Subcutaneous abdominal adipose tissue (tissue), 5 donors: ENCODE results near the gene SEMA3F.

Experiments used
- H3K27ac ChIP-seq: one replicate; pipeline ENCODE4 v1.7.0; 2013; ENCODE audit warnings: low read depth, mild to moderate bottlenecking, inconsistent platforms, low read length, moderate library complexity
- H3K27me3 ChIP-seq, 5 donors: one replicate each; pipeline ENCODE4 v1.7.0; 2013; ENCODE audit warnings: low read length in 5 of 5, inconsistent platforms in 1 of 5; ENCODE audit not compliant: control insufficient read depth in 5 of 5, insufficient read depth in 4 of 5
- H3K36me3 ChIP-seq, 5 donors: one replicate each; pipeline ENCODE4 v1.7.0; 2013; ENCODE audit warnings: low read length in 5 of 5; ENCODE audit not compliant: control insufficient read depth in 5 of 5, insufficient read depth in 5 of 5
- H3K4me1 ChIP-seq, 5 donors: one replicate each; pipeline ENCODE4 v1.7.0; 2013; ENCODE audit warnings: low read length in 5 of 5, mild to moderate bottlenecking in 3 of 5, moderate library complexity in 1 of 5; ENCODE audit not compliant: control insufficient read depth in 5 of 5, insufficient read depth in 5 of 5
- H3K4me3 ChIP-seq, 5 donors: one replicate each; pipeline ENCODE4 v1.7.0; 2013; ENCODE audit warnings: low read length in 5 of 5, low read depth in 1 of 5
- H3K9ac ChIP-seq, 5 donors: one replicate each; pipeline ENCODE4 v1.7.0; 2013; ENCODE audit warnings: low read length in 5 of 5, mild to moderate bottlenecking in 4 of 5, moderate library complexity in 3 of 5
- H3K9me3 ChIP-seq, 5 donors: one replicate each; pipeline ENCODE4 v1.7.0; 2013; ENCODE audit warnings: low read length in 5 of 5; ENCODE audit not compliant: control insufficient read depth in 5 of 5
- donor health status: healthy.
- donor health status: healthy.
- donor health status: healthy.
- donor health status: healthy.
- donor health status: healthy.

The SEMA3F gene

DNA sequence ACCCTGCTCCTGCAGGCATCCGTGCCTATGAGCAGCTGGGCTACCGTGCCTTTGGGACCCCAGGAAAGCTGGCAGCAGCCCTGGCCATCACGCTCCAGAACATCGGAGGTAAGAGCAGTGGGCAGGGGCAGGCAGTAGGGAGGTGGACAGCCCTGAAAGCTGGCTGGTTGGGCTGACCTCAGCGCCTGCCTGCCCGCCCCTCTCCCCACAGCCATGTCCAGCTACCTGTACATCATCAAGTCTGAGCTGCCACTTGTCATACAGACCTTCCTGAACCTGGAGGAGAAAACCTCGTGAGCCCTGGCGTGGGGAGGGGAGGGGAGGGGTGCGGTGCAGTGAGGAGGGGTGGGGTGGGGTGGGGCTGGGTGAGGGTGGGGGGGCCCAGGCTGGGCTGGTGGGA is 60.4 kb downstream of the SEMA3F start:
- Histone ChIP-seq H3K27me3 (peaks cover 0 to 2% (median 0%) of the 10 kb centered on the region in 5 donors), H3K9ac (no peak overlapping the region), H3K4me1 (peaks cover 0 to 18% (median 9%) of the 10 kb centered on the region in 5 donors), H3K9me3 (no peaks in the 10 kb centered on the region), H3K4me3 (no peak overlapping the region), H3K27ac (no peak overlapping the region), H3K36me3 (no peaks in the 10 kb centered on the region)

GRCh38 chr3:50217681-50218080 is 62.6 kb downstream of the SEMA3F start:
- peaks cover 0 to 8% (median 3%) of the 10 kb centered on the region in 5 donors for H3K4me1 ChIP-seq
- no peak overlapping the region for H3K9ac ChIP-seq

GRCh38 chr3:50218448-50218847 is 63.3 kb downstream of the SEMA3F start:
- Histone ChIP-seq H3K9ac (no peak overlapping the region), H3K9me3 (no peaks in the 10 kb centered on the region), H3K27ac (no peak overlapping the region), H3K36me3 (no peaks in the 10 kb centered on the region), H3K27me3 (peaks cover 0 to 2% (median 0%) of the 10 kb centered on the region in 5 donors), H3K4me3 (no peak overlapping the region), H3K4me1 (peaks cover 0 to 8% (median 0%) of the 10 kb centered on the region in 5 donors)

More at GRCh38 chr3:50217681-50218080, 62.6 kb downstream of the SEMA3F start:
- Histone ChIP-seq H3K36me3 (no peaks in the 10 kb centered on the region), H3K9me3 (no peaks in the 10 kb centered on the region), H3K27ac (no peak overlapping the region), H3K4me3 (no peak overlapping the region), H3K27me3 (peaks cover 0 to 2% (median 0%) of the 10 kb centered on the region in 5 donors)

DNA sequence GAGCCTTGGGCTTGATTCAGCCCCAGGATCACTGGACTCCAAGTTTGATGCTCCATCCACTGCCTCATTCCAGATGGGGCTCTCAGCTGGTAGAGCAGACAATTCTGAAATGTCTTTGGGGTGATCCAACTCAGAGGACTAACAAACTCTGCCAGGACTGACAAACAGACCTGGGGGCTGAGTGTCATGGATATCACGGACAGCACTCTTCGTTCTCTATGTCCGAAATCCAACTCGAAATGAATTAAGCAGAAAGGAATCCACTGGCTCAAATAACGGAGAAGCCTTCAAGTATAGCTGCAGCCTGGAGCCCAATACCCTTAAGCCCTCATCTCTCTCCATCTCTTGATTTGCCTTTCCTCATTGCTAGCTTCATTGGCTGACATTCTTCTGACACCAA is 64.2 kb downstream of the SEMA3F start:
- Histone ChIP-seq H3K27ac (no peak overlapping the region), H3K4me3 (no peak overlapping the region), H3K9ac (no peak overlapping the region), H3K36me3 (no peaks in the 10 kb centered on the region), H3K9me3 (no peaks in the 10 kb centered on the region), H3K27me3 (peaks cover 0 to 2% (median 0%) of the 10 kb centered on the region in 5 donors), H3K4me1 (peaks cover 0 to 8% (median 0%) of the 10 kb centered on the region in 5 donors)

- Histone ChIP-seq H3K36me3 (no peaks in the 10 kb centered on the region), H3K9me3 (no peaks in the 10 kb centered on the region), H3K9ac (no peak overlapping the region), H3K27ac (no peak overlapping the region), H3K27me3 (peaks cover 0 to 5% (median 2%) of the 10 kb centered on the region in 5 donors), H3K4me1 (peaks cover 0 to 8% (median 0%) of the 10 kb centered on the region in 5 donors), H3K4me3 (no peak overlapping the region)
These were observed 65.0 kb downstream of the SEMA3F start for GRCh38 chr3:50220109-50220508.

DNA sequence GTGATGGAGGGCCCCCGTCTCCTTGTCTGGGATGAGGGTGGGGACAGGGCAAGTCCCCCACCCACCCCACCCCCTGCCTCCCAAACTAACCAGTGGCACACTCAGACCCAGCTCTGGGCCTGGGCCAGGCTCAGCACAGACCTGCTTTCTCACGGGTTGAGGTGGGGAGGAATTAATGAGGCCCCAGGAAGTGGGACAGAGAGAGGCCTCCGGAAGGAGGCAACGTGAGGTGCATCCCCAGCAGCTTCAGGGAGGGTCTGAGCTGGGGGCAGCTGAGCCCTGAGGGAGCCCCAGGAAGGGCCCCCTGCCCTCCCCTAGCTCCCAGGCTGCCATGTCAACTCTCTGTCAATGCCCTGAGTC is 65.9 kb downstream of the SEMA3F start:
- no peak overlapping the region for H3K27ac ChIP-seq
- no peak overlapping the region for H3K9ac ChIP-seq

DNA sequence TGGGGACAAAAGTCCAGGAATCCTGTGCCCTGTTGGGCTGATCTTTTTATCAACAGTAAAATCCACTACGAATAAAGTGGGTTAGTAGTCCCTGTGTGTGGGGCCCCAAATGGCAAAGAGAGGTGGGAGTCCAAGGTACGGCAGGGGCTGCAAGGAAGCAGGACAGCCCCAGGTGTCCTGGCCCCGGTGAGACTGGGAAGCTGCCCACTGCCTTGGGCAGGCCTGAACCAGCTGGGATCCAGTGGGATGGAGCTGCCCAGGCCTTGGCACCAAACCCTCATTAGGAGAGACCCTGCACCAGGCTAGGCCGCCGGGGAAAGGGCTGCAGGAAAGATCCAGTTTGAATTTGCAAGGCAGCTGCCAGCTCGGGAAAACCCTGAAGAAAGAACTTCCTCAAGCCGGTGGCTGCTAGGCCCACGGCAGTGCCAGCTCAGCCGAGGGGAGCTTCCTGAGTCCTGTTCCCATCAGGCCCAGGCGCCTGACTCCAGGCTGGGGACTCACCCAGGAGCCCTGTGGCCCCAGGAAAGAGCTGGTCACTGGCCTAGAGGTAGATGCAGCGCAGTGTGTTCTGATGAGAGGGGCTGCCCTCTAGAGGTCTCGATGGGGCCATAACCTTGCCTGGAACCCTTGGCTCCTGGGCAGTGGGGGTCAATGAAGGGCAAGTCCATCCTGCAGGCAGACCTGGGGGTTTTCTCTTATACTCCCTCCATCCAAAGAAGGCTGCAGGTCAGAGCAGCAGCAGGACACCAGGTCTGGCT is 66.5 kb downstream of the SEMA3F start:
- H3K4me1 ChIP-seq = peaks cover 0 to 14% (median 3%) of the 10 kb centered on the region in 5 donors
- no peaks in the 10 kb centered on the region for H3K9me3 ChIP-seq
- H3K27ac ChIP-seq = no peak overlapping the region
- no peak overlapping the region for H3K4me3 ChIP-seq
- H3K36me3 ChIP-seq = no peaks in the 10 kb centered on the region
- H3K27me3 ChIP-seq = peaks cover 0 to 4% (median 3%) of the 10 kb centered on the region in 5 donors
- peak overlapping the region in 2 of 5 donors; percentile 21 to 46 for H3K9ac ChIP-seq

More for the DNA sequence above, 65.9 kb downstream of the SEMA3F start:
- H3K9me3 ChIP-seq = no peaks in the 10 kb centered on the region
- H3K36me3 ChIP-seq = no peaks in the 10 kb centered on the region
- H3K4me3 ChIP-seq = no peak overlapping the region
- H3K4me1 ChIP-seq = peaks cover 0 to 9% (median 0%) of the 10 kb centered on the region in 5 donors
- peaks cover 0 to 4% (median 3%) of the 10 kb centered on the region in 5 donors for H3K27me3 ChIP-seq

DNA sequence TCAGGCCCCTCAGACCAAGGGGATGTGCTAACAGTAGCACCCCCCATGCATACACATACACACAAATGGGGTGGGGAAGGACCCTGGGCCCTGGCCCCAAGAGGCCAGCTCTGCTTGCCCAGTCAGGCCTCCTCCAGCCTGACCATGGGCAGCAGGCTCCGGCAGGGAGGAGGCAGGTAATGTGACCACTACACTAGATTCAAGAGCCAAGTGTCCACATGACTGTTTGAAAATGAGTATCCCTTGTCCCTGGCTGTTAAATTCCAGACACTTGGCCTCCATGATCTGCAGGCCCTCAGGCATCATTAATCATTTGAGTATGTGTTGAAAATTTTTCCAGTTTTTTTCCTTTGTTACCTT is 67.0 kb downstream of the SEMA3F start:
- Histone ChIP-seq H3K9me3 (no peaks in the 10 kb centered on the region), H3K27ac (no peak overlapping the region), H3K9ac (peak overlapping the region in 1 of 5 donors; percentile 46), H3K36me3 (no peaks in the 10 kb centered on the region), H3K27me3 (peaks cover 0 to 4% (median 3%) of the 10 kb centered on the region in 5 donors), H3K4me3 (no peak overlapping the region), H3K4me1 (peaks cover 0 to 19% (median 9%) of the 10 kb centered on the region in 5 donors)

GRCh38 chr3:50224639-50225038 is 69.5 kb downstream of the SEMA3F start:
- peaks cover 4 to 36% (median 26%) of the 10 kb centered on the region in 5 donors for H3K4me1 ChIP-seq
- H3K27me3 ChIP-seq = peaks cover 0 to 4% (median 3%) of the 10 kb centered on the region in 5 donors
- H3K4me3 ChIP-seq = no peak overlapping the region
- H3K9me3 ChIP-seq = no peaks in the 10 kb centered on the region
- H3K27ac ChIP-seq = no peak overlapping the region
- H3K9ac ChIP-seq = no peak overlapping the region
- no peaks in the 10 kb centered on the region for H3K36me3 ChIP-seq

DNA sequence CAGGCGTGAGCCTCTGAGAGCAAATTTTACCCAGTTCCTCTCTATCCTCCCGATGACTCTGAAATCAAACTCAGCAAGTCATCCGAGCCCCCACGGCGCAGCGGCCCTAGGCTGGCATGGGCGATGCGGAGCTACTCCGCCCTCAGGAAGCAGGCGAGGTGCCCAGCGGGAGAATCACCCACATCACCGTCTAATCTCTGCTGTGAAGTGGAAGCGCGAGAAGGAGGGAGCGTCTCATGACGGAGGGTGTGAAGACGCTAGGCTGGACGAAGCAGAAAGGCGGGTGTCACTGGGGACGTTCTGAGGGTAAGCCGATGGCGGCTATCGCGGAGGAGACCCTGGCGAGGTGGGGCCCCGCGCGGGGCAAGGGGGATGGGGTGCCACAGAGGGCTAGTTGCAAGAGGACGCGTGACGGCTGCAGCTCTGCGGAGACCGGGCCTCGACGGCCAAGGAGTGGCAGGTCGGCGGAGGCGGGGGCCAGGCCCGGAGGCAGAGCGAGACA is 71.8 kb downstream of the SEMA3F start:
- H3K27ac ChIP-seq = no peak overlapping the region
- H3K9me3 ChIP-seq = no peaks in the 10 kb centered on the region
- peaks cover 0 to 4% (median 3%) of the 10 kb centered on the region in 5 donors for H3K27me3 ChIP-seq
- H3K4me1 ChIP-seq = peaks cover 4 to 47% (median 26%) of the 10 kb centered on the region in 5 donors
- H3K4me3 ChIP-seq = peak overlapping the region; percentile 36 to 93 (median 59)
- no peaks in the 10 kb centered on the region for H3K36me3 ChIP-seq
- H3K9ac ChIP-seq = peak overlapping the region in 3 of 5 donors; percentile 48 to 71 (median 63)
